SK-N-SH treated with all-trans-retinoic acid at 6 μM for 48 hours (cell line): ENCODE measurements around the gene HRH2.

Experiments used
- ATAC-seq: fragments of 200-7000 bp; cut with Tn5 transposase; 3 replicates; pipeline ENCODE4 v1.9.1; 2020; ENCODE audit warnings: mild to moderate bottlenecking, moderate library complexity
- ARNTL ChIP-seq: fragments of 450-650 bp; formaldehyde crosslinking; IDR thresholded peaks from 2 replicates; pipeline ENCODE4 v1.5.0; 2020; ENCODE audit warnings: low read depth, mild to moderate bottlenecking, moderate library complexity, borderline replicate concordance
- BACH2 ChIP-seq: fragments of 250-450 bp; sonication (Bioruptor Pico); IDR thresholded peaks from 2 replicates; pipeline ENCODE4 v1.9.0; 2021; ENCODE audit warnings: mild to moderate bottlenecking, borderline replicate concordance
- CSDC2 ChIP-seq: fragments of 250-450 bp; sonication (Bioruptor Pico); IDR thresholded peaks from 2 replicates; pipeline ENCODE4 v1.5.0; 2020; ENCODE audit warnings: mild to moderate bottlenecking, moderate library complexity
- ESRRG ChIP-seq: fragments of 250-450 bp; sonication (Bioruptor Pico); IDR thresholded peaks from 2 replicates; pipeline ENCODE4 v1.6.1; 2021; ENCODE audit warnings: mild to moderate bottlenecking
- GLIS3 ChIP-seq: fragments of 250-450 bp; sonication (Bioruptor Pico); IDR thresholded peaks from 2 replicates; pipeline ENCODE4 v1.5.0; 2020; ENCODE audit warnings: mild to moderate bottlenecking, moderate library complexity
- RARB ChIP-seq: fragments of 250-450 bp; sonication (Bioruptor Pico); IDR thresholded peaks from 2 replicates; pipeline ENCODE4 v1.8.0; 2021; ENCODE audit warnings: mild to moderate bottlenecking, moderate library complexity
- SNAI2 ChIP-seq: fragments of 250-450 bp; sonication (Bioruptor Pico); IDR thresholded peaks from 2 replicates; pipeline ENCODE4 v1.5.0; 2020; ENCODE audit warnings: mild to moderate bottlenecking, moderate library complexity
- TCF4 ChIP-seq: fragments of 250-450 bp; sonication (Bioruptor Pico); IDR thresholded peaks from 2 replicates; pipeline ENCODE4 v1.8.0; 2021; ENCODE audit warnings: mild to moderate bottlenecking, moderate library complexity, borderline replicate concordance
- TOX ChIP-seq: fragments of 250-450 bp; sonication (Bioruptor Pico); IDR thresholded peaks from 2 replicates; pipeline ENCODE4 v1.8.0; 2021; ENCODE audit warnings: mild to moderate bottlenecking, moderate library complexity, borderline replicate concordance
- ZC3H10 ChIP-seq: fragments of 250-450 bp; sonication (Bioruptor Pico); IDR thresholded peaks from 2 replicates; pipeline ENCODE4 v1.5.1; 2021; ENCODE audit warnings: mild to moderate bottlenecking, moderate library complexity
- ZFP30 ChIP-seq: fragments of 450-650 bp; formaldehyde crosslinking; IDR thresholded peaks from 2 replicates; pipeline ENCODE4 v1.5.0; 2022; ENCODE audit warnings: mild to moderate bottlenecking, moderate library complexity
- ZNF565 ChIP-seq: fragments of 450-650 bp; formaldehyde crosslinking; conservative IDR thresholded peaks from 2 replicates; pipeline ENCODE4 v1.5.0; 2020; ENCODE audit warnings: low read depth, mild to moderate bottlenecking, moderate library complexity
- ZNF70 ChIP-seq: fragments of 450-650 bp; formaldehyde crosslinking; IDR thresholded peaks from 2 replicates; pipeline ENCODE4 v1.5.0; 2020; ENCODE audit warnings: mild to moderate bottlenecking, moderate library complexity
- ZNF8 ChIP-seq: fragments of 450-650 bp; formaldehyde crosslinking; IDR thresholded peaks from 2 replicates; pipeline ENCODE4 v1.5.0; 2020; ENCODE audit warnings: mild to moderate bottlenecking, moderate library complexity
- TF ChIP-seq, protein P1 (sequence below): fragments of 250-450 bp; sonication (Bioruptor Pico); IDR thresholded peaks from 2 replicates; pipeline ENCODE4 v1.5.1; 2021; ENCODE audit warnings: mild to moderate bottlenecking, moderate library complexity
- TF ChIP-seq, protein P2 (sequence below): fragments of 250-450 bp; sonication (Bioruptor Pico); IDR thresholded peaks from 2 replicates; pipeline ENCODE4 v1.8.0; 2021; ENCODE audit warnings: low read depth, mild to moderate bottlenecking, moderate library complexity, borderline replicate concordance
- TF ChIP-seq, protein P3 (sequence below): fragments of 250-450 bp; sonication (Bioruptor Pico); IDR thresholded peaks from 2 replicates; pipeline ENCODE4 v1.5.0; 2020; ENCODE audit warnings: mild to moderate bottlenecking, moderate library complexity

Gene HRH2

DNA sequence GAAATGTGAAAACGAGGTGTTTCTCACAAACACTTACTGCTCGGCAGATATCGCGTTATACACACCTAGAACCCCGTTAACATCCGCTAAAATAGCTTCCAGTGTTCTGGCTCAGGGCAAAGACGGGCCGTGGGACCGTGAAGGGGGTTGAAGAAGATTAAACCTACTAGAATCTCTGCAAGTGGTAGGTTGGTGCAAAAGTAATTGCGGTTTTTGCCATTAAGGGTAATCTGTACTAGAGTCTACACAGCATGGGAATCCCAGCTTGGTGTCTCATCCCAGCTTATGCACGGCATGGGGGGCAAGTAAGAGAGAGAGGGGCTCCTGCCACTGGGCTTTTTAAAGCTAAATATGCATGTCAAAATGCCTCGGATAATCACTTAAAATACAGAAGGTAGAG, 43.9 kb downstream of the HRH2 start (continued):
- TF ChIP-seq, protein P1, sequence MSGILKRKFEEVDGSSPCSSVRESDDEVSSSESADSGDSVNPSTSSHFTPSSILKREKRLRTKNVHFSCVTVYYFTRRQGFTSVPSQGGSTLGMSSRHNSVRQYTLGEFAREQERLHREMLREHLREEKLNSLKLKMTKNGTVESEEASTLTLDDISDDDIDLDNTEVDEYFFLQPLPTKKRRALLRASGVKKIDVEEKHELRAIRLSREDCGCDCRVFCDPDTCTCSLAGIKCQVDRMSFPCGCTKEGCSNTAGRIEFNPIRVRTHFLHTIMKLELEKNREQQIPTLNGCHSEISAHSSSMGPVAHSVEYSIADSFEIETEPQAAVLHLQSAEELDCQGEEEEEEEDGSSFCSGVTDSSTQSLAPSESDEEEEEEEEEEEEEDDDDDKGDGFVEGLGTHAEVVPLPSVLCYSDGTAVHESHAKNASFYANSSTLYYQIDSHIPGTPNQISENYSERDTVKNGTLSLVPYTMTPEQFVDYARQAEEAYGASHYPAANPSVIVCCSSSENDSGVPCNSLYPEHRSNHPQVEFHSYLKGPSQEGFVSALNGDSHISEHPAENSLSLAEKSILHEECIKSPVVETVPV (CRISPR knock-in tag), result no peak
- no peak for TF ChIP-seq RARB (CRISPR knock-in tag)
- no peak for TF ChIP-seq BACH2 (CRISPR knock-in tag)
- no peak for TF ChIP-seq TOX (CRISPR knock-in tag)
- TF ChIP-seq, protein P2, sequence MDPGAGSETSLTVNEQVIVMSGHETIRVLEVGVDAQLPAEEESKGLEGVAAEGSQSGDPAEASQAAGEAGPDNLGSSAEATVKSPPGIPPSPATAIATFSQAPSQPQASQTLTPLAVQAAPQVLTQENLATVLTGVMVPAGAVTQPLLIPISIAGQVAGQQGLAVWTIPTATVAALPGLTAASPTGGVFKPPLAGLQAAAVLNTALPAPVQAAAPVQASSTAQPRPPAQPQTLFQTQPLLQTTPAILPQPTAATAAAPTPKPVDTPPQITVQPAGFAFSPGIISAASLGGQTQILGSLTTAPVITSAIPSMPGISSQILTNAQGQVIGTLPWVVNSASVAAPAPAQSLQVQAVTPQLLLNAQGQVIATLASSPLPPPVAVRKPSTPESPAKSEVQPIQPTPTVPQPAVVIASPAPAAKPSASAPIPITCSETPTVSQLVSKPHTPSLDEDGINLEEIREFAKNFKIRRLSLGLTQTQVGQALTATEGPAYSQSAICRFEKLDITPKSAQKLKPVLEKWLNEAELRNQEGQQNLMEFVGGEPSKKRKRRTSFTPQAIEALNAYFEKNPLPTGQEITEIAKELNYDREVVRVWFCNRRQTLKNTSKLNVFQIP (CRISPR knock-in tag), result no peak

DNA sequence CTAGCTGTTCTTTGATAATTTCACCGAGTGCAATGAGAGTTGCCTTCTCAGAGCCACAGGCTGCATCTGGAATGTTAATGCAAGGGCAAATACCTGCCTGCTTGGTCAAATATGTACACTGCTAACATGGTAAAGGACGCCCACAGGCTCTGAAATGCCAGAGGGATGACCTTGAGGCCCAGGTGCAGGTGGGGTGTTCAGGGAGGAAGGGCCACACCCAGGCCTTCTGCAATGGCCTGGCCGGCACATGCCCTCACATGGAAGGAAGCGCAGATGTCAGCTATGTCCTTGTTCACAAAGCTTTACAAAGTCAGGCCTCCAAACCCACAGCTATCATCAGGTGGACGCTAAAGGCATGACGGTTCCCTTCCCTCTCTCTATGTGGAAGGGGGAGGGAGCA, 48.6 kb downstream of the HRH2 start:
- TF ChIP-seq ARNTL (CRISPR knock-in tag), result no peak
- ATAC-seq, result no peak

DNA sequence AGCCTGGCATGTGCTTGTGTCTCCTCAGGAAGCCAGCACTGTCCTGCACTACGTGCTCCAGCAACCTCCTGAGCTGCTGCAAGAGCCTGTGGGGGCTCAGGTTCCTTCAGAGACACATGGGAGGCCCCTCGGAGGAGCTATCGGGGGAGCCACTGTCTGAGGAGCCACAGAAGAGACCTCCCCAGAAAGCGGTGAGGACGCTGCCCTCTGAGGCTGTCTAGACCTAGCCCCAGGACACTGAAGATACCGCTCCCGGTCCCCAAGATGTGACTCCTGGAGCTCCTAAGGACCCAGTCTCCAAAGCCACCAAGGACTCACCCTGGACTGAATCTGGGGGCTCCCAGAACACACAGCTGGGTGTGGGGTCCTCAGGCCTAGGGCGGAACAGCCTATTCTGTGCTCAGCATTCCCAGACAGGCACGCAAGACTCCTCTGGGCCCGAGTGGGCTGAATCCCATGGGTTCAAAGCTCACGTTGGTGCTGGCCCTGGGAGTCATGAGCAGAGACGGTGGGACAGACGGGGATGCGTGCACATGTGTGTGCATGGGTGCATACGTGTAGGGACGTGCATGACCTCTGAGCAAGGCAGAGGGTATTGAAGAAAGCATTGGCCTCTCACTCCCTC, 50.0 kb downstream of the HRH2 start:
- TF ChIP-seq ARNTL (CRISPR knock-in tag), result no peak
- TF ChIP-seq CSDC2 (CRISPR knock-in tag), result no peak
- TF ChIP-seq RARB (CRISPR knock-in tag), result no peak
- no peak for ATAC-seq

DNA sequence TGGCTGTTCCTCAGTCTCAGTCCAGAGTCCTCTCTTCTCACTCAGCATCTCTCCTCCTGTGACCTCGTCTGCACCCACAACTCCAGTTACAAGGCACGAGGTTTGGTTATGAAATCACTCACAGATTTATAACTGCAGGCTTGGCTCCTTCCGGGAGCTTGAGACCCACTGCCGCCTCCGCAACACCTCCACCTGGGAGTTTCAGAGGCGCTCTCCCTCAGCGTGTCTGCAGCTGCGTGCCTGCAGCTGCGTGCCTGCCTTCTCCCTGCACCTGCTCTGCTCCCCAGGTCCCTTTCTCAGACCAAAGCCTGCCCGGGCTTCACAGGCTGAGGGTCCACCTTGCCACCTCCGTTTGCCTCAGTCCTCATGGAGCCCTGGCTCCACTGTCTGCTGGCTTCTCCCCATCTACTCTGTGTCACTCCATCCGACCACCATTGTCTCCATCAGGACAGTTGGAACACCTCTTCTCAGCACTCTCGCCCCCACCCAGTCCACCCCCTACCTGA, 51.5 kb downstream of the HRH2 start:
- no peak for TF ChIP-seq ZNF565 (CRISPR knock-in tag)
- TF ChIP-seq ESRRG (CRISPR knock-in tag), result no peak
- TF ChIP-seq BACH2 (CRISPR knock-in tag), result no peak
- TF ChIP-seq SNAI2 (CRISPR knock-in tag), result no peak
- TF ChIP-seq ZFP30 (CRISPR knock-in tag), result no peak
- no peak for TF ChIP-seq ZNF8
- TF ChIP-seq GLIS3 (CRISPR knock-in tag), result no peak
- no peak for TF ChIP-seq TCF4 (CRISPR knock-in tag)
- no peak for TF ChIP-seq ZNF70 (CRISPR knock-in tag)
- TF ChIP-seq RARB (CRISPR knock-in tag), result no peak
- no peak for TF ChIP-seq ZC3H10
- ATAC-seq, result no peak

DNA sequence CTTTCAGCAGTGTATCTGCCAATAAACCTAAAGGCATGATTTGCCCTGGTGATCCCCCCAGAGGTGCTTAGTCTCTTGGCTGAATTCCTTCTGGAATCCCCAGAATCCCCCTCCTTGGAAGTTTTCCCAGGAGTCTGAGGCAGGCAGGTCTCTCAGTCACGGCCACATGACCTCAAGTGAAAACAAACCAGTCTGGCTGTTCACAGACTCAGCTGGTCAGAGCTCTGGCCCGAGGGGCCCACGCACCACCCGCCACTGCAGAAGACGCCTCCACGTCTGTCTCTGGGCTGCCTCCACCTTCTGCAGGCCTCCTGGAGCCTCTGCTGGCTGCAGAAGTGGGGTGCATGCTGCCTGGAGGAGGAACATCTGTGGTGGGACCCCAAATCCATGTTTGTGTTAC, 52.5 kb downstream of the HRH2 start:
- TF ChIP-seq ZNF565 (CRISPR knock-in tag) (no peak), ZNF8 (no peak), TCF4 (CRISPR knock-in tag) (no peak), ZC3H10 (no peak)
- TF ChIP-seq, protein P1 (CRISPR knock-in tag), result no peak
- TF ChIP-seq, protein P3, sequence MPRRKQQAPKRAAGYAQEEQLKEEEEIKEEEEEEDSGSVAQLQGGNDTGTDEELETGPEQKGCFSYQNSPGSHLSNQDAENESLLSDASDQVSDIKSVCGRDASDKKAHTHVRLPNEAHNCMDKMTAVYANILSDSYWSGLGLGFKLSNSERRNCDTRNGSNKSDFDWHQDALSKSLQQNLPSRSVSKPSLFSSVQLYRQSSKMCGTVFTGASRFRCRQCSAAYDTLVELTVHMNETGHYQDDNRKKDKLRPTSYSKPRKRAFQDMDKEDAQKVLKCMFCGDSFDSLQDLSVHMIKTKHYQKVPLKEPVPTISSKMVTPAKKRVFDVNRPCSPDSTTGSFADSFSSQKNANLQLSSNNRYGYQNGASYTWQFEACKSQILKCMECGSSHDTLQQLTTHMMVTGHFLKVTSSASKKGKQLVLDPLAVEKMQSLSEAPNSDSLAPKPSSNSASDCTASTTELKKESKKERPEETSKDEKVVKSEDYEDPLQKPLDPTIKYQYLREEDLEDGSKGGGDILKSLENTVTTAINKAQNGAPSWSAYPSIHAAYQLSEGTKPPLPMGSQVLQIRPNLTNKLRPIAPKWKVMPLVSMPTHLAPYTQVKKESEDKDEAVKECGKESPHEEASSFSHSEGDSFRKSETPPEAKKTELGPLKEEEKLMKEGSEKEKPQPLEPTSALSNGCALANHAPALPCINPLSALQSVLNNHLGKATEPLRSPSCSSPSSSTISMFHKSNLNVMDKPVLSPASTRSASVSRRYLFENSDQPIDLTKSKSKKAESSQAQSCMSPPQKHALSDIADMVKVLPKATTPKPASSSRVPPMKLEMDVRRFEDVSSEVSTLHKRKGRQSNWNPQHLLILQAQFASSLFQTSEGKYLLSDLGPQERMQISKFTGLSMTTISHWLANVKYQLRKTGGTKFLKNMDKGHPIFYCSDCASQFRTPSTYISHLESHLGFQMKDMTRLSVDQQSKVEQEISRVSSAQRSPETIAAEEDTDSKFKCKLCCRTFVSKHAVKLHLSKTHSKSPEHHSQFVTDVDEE (CRISPR knock-in tag), result no peak
- no peak for ATAC-seq
